ENCODE data around the gene C1orf87.
A peak's percentile ranks its signal among the peaks of the same experiment; 100 is the strongest.

Gene C1orf87

DNA sequence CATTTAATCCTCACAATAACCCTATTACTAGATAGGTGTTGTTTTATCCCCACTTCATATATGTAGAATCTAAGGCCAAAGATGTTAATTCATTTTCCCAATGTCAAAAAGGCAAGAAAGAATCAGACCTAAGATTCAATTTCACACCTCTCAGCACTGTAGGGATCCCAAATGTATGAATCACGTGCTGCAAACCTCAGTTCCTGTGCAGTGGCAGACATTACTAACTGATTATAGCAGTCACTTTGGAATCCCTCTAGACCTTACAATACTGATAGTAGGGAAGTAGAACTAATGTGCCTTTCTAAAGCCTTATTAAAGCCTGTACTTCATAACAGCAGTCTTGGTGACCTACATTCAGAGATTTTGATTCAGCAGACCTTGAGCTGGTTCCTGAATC, 2.3 kb downstream of the C1orf87 start:
- Histone ChIP-seq H3K27ac (no peak overlapping the region), H3K9ac (ENCODE audit: insufficient read length) (no peak overlapping the region), H3K36me3 (ENCODE audit: insufficient read depth, low read length) (no peaks in the 10 kb centered on the region), H3K4me3 (no peak overlapping the region), H3K9me3 (ENCODE audit: low read depth, low read length) (no peaks in the 10 kb centered on the region)
- TF ChIP-seq EZH2 (IDR thresholded peaks at IDR 0.05): no peak
- TF ChIP-seq FOXP2 (optimal IDR thresholded peaks at IDR 0.05; ENCODE audit: control extremely low read depth, extremely low read length, insufficient read depth): no peak
- no peak for TF ChIP-seq POLR2AphosphoS5 (IDR thresholded peaks at IDR 0.05; ENCODE audit: borderline replicate concordance, low read depth, low read length)
- DNase-seq (ENCODE audit: low read depth, low spot score): no peak

DNA sequence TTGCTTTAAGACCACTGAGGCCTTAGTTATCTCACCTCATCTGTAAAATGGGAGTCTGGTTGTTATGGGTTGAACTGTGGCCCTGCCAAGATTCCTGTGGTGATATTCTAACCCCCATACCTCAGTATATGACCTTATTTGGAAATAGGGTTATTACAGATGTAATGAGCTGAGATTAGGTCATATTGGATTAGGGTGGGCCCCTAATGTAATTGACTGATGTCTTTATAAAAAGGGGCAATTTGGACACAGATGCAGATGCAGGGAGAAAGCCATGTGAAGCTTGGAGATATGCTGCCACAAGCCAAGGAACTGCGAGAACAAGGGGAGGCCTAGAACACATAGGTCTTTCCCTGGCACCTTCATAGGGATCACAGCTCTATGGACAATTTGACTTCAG, 3.9 kb downstream of the C1orf87 start:
- Histone ChIP-seq H3K9ac (ENCODE audit: insufficient read length) (no peak overlapping the region), H3K4me3 (no peak overlapping the region), H3K27ac (no peak overlapping the region), H3K9me3 (ENCODE audit: low read depth, low read length) (no peaks in the 10 kb centered on the region), H3K36me3 (ENCODE audit: insufficient read depth, low read length) (no peaks in the 10 kb centered on the region)
- no peak for DNase-seq (ENCODE audit: low read depth, low spot score)
- no peak for TF ChIP-seq FOXP2 (optimal IDR thresholded peaks at IDR 0.05; ENCODE audit: control extremely low read depth, extremely low read length, insufficient read depth)
- TF ChIP-seq EZH2 (IDR thresholded peaks at IDR 0.05): no peak
- no peak for TF ChIP-seq POLR2AphosphoS5 (IDR thresholded peaks at IDR 0.05; ENCODE audit: borderline replicate concordance, low read depth, low read length)

- no peak for TF ChIP-seq POLR2AphosphoS5 (IDR thresholded peaks at IDR 0.05; ENCODE audit: borderline replicate concordance, low read depth, low read length)
- TF ChIP-seq FOXP2 (optimal IDR thresholded peaks at IDR 0.05; ENCODE audit: control extremely low read depth, extremely low read length, insufficient read depth): no peak
- TF ChIP-seq EZH2 (IDR thresholded peaks at IDR 0.05): no peak
- no peaks in the 10 kb centered on the region for H3K9me3 ChIP-seq (ENCODE audit: low read depth, low read length)
- no peaks in the 10 kb centered on the region for H3K36me3 ChIP-seq (ENCODE audit: insufficient read depth, low read length)
- DNase-seq (ENCODE audit: low read depth, low spot score): peak; percentile 35
- peak overlapping the region; percentile 30; the same call in 1 of the 2 replicates for H3K4me3 ChIP-seq
- H3K27ac ChIP-seq: peak overlapping the region; percentile 64; the same call in 1 of the 2 replicates
- no peak overlapping the region for H3K9ac ChIP-seq (ENCODE audit: insufficient read length)
Measured at GRCh38 chr1:60068393-60069045, 5.1 kb downstream of the C1orf87 start.

DNA sequence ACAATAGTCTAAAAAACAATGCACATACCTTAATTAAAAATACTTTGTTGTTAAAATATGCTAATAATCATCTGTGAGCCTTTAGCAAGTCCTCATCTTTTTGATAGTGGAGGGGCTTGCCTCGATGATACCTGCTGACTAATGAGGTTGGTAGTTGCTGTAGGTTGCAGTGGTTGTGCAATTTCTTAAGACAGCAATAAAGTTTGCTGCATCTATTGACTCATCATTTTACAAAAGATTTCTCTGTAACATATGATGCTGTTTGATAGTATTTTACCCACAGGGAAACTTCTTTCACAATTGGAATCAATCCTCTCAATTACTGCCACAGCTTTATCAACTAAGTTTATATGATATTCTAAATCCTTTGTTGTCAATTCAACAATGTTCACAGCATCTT, 7.6 kb downstream of the C1orf87 start:
- Histone ChIP-seq H3K27ac (no peak overlapping the region), H3K9me3 (ENCODE audit: low read depth, low read length) (no peaks in the 10 kb centered on the region), H3K36me3 (ENCODE audit: insufficient read depth, low read length) (no peaks in the 10 kb centered on the region), H3K9ac (ENCODE audit: insufficient read length) (no peak overlapping the region), H3K4me3 (no peak overlapping the region)
- no peak for TF ChIP-seq POLR2AphosphoS5 (IDR thresholded peaks at IDR 0.05; ENCODE audit: borderline replicate concordance, low read depth, low read length)
- TF ChIP-seq EZH2 (IDR thresholded peaks at IDR 0.05): no peak
- no peak for DNase-seq (ENCODE audit: low read depth, low spot score)

DNA sequence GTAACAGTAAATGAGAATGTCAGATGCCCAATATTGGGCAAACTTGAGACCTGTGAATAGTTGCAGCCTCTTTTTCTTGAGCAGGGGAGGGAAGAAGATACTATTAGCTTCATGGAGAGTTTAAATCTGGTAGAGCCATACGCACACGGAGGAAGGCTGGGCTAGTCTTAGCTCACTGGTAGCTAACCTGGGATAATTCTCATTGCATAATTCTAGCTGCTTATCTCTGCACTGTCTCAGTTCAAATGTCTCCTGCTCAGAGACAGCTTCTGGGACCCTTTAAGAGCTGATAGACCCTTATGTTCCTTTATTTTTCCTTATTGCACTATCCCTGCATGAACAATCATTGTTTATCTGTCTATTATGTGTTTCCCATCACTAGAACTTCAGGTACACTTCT, 8.4 kb downstream of the C1orf87 start:
- H3K4me3 ChIP-seq: no peak overlapping the region
- H3K36me3 ChIP-seq (ENCODE audit: insufficient read depth, low read length): no peaks in the 10 kb centered on the region
- TF ChIP-seq FOXP2 (optimal IDR thresholded peaks at IDR 0.05; ENCODE audit: control extremely low read depth, extremely low read length, insufficient read depth) (no peak), EZH2 (IDR thresholded peaks at IDR 0.05) (no peak), POLR2AphosphoS5 (IDR thresholded peaks at IDR 0.05; ENCODE audit: borderline replicate concordance, low read depth, low read length) (no peak)
- no peaks in the 10 kb centered on the region for H3K9me3 ChIP-seq (ENCODE audit: low read depth, low read length)
- H3K9ac ChIP-seq (ENCODE audit: insufficient read length): no peak overlapping the region
- H3K27ac ChIP-seq: no peak overlapping the region
- DNase-seq (ENCODE audit: low read depth, low spot score): no peak

DNA sequence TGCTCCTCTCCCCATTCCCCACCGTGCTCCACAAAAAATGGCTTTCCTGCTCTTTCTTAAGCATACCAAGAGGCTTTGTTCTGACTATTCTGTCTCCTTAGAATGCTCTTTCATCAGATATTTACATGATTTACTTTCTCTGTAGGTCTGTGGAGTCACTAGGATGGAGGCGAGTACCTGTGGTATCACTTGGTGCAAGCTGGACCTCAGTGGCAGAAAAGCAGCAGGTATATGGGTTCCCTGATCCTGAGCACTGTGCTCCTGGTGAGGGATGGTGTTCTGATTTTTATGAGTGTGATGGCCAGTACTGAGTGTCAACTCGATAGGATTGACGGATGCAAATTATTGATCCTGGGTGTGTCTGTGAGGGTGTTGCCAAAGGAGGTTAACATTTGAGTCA, 10.0 kb downstream of the C1orf87 start:
- Histone ChIP-seq H3K36me3 (ENCODE audit: insufficient read depth, low read length) (no peaks in the 10 kb centered on the region), H3K27ac (no peak overlapping the region), H3K4me3 (no peak overlapping the region), H3K9ac (ENCODE audit: insufficient read length) (no peak overlapping the region), H3K9me3 (ENCODE audit: low read depth, low read length) (no peaks in the 10 kb centered on the region)
- no peak for DNase-seq (ENCODE audit: low read depth, low spot score)
- TF ChIP-seq POLR2AphosphoS5 (IDR thresholded peaks at IDR 0.05; ENCODE audit: borderline replicate concordance, low read depth, low read length) (no peak), EZH2 (IDR thresholded peaks at IDR 0.05) (no peak)

- Histone ChIP-seq H3K4me3 (no peak overlapping the region), H3K27ac (no peak overlapping the region), H3K9me3 (ENCODE audit: low read depth, low read length) (no peaks in the 10 kb centered on the region), H3K9ac (ENCODE audit: insufficient read length) (no peak overlapping the region), H3K36me3 (ENCODE audit: insufficient read depth, low read length) (no peaks in the 10 kb centered on the region)
- no peak for TF ChIP-seq POLR2AphosphoS5 (IDR thresholded peaks at IDR 0.05; ENCODE audit: borderline replicate concordance, low read depth, low read length)
- TF ChIP-seq EZH2 (IDR thresholded peaks at IDR 0.05): no peak
- no peak for TF ChIP-seq FOXP2 (optimal IDR thresholded peaks at IDR 0.05; ENCODE audit: control extremely low read depth, extremely low read length, insufficient read depth)
- no peak for DNase-seq (ENCODE audit: low read depth, low spot score)
Measured at GRCh38 chr1:60059468-60059867, 14.1 kb downstream of the C1orf87 start.

GRCh38 chr1:60055336-60055735, 18.2 kb downstream of the C1orf87 start:
- H3K27ac ChIP-seq: no peak overlapping the region
- no peak overlapping the region for H3K9ac ChIP-seq (ENCODE audit: insufficient read length)
- H3K9me3 ChIP-seq (ENCODE audit: low read depth, low read length): no peaks in the 10 kb centered on the region
- no peaks in the 10 kb centered on the region for H3K36me3 ChIP-seq (ENCODE audit: insufficient read depth, low read length)
- H3K4me3 ChIP-seq: no peak overlapping the region
- TF ChIP-seq EZH2 (IDR thresholded peaks at IDR 0.05): no peak
- TF ChIP-seq FOXP2 (optimal IDR thresholded peaks at IDR 0.05; ENCODE audit: control extremely low read depth, extremely low read length, insufficient read depth): no peak
- TF ChIP-seq POLR2AphosphoS5 (IDR thresholded peaks at IDR 0.05; ENCODE audit: borderline replicate concordance, low read depth, low read length): no peak
- DNase-seq (ENCODE audit: low read depth, low spot score): no peak

DNA sequence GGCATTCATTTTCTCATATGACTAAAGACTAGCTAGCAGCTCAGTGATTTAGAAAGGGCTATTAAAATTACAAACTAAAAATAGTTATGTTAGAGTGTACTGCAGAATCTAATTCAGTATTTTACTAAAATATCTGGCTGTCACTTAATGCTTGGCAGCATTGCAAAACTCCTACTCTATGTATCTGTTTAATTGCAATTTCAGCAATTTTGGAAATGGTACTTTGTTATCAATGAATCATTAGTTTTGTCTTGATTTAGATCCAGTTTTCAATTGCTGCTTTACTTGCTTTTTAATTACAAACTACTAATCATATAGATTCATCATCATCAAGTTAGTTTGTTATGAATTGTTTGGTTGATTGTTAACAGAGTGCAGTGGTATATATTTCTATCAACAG, 19.2 kb downstream of the C1orf87 start:
- no peaks in the 10 kb centered on the region for H3K36me3 ChIP-seq (ENCODE audit: insufficient read depth, low read length)
- no peak overlapping the region for H3K4me3 ChIP-seq
- no peak overlapping the region for H3K9ac ChIP-seq (ENCODE audit: insufficient read length)
- TF ChIP-seq POLR2AphosphoS5 (IDR thresholded peaks at IDR 0.05; ENCODE audit: borderline replicate concordance, low read depth, low read length) (no peak), FOXP2 (optimal IDR thresholded peaks at IDR 0.05; ENCODE audit: control extremely low read depth, extremely low read length, insufficient read depth) (no peak), EZH2 (IDR thresholded peaks at IDR 0.05) (no peak)
- no peaks in the 10 kb centered on the region for H3K9me3 ChIP-seq (ENCODE audit: low read depth, low read length)
- no peak for DNase-seq (ENCODE audit: low read depth, low spot score)
- H3K27ac ChIP-seq: no peak overlapping the region

Measured in SK-N-MC (cell line).